Esophagus (tissue), 2 donors: ENCODE data around the gene RPH3AL. TPM values are rescaled to one million over a fixed set of nuclear protein-coding genes. Genes with fewer than 3 reads are reported as not detected.

Experiments used
- H3K27ac ChIP-seq, 2 donors: one replicate each; pipeline ENCODE4 v1.5.1; 2013; ENCODE audit warnings: low read depth in 2 of 2, mild to moderate bottlenecking in 2 of 2, inconsistent platforms in 1 of 2, low read length in 1 of 2, moderate library complexity in 1 of 2
- H3K27me3 ChIP-seq, 2 donors: one replicate each; pipeline ENCODE4 v1.6.1; 2013; ENCODE audit warnings: low read length in 2 of 2, control low read depth in 1 of 2, mild to moderate bottlenecking in 1 of 2; ENCODE audit not compliant: insufficient read depth in 2 of 2, control insufficient read depth in 1 of 2
- H3K36me3 ChIP-seq, 2 donors: one replicate each; pipeline ENCODE4 v1.6.1; 2013; ENCODE audit warnings: low read length in 1 of 2; ENCODE audit not compliant: control insufficient read depth in 2 of 2, insufficient read depth in 2 of 2
- H3K4me1 ChIP-seq, 2 donors: one replicate each; pipeline ENCODE4 v1.6.1; 2013; ENCODE audit warnings: low read length in 1 of 2; ENCODE audit not compliant: control insufficient read depth in 2 of 2, insufficient read depth in 2 of 2
- H3K4me3 ChIP-seq, 2 donors: one replicate each; pipeline ENCODE4 v1.5.1; 2013; ENCODE audit warnings: low read length in 2 of 2, mild to moderate bottlenecking in 2 of 2, low read depth in 1 of 2, moderate library complexity in 1 of 2
- H3K9me3 ChIP-seq, 2 donors: one replicate each; pipeline ENCODE4 v1.6.1; 2013; ENCODE audit warnings: mild to moderate bottlenecking in 2 of 2, low read depth in 1 of 2, low read length in 1 of 2, moderate library complexity in 1 of 2; ENCODE audit not compliant: control insufficient read depth in 2 of 2, insufficient read depth in 1 of 2
- WGBS, 2 donors: extraction: QIAGEN DNeasy Blood & Tissue Kit; methylation state at CpG; one replicate each; pipeline ENCODE4 v1.1.7; 2013; 5-methylcytosine and 5-hydroxymethylcytosine counted together
- polyA plus RNA-seq, 2 donors: library from polyadenylated mRNA; stranded (reverse); fragments of 200-250 nt; gene quantifications; one replicate each; pipeline ENCODE4 v1.2.3, GENCODE V29; 2013
- donor health status: healthy with polysubstance abuse.
- donor health status: Bipolar disorder and iron deficiency.

The RPH3AL gene
- polyA plus RNA-seq, 2 donors = 3.2 to 6.1 TPM

- Histone ChIP-seq H3K4me1 (peaks cover 0 to 16% of the 10 kb centered on the region in 2 donors), H3K4me3 (no peak overlapping the region), H3K27me3 (no peaks in the 10 kb centered on the region), H3K9me3 (no peaks in the 10 kb centered on the region), H3K36me3 (peaks cover 0 to 8% of the 10 kb centered on the region in 2 donors), H3K27ac (no peak overlapping the region)
- WGBS, 2 donors = 97% methylated on average over 15 to 16 of the region's 16 CpGs
These were observed 46.5 kb downstream of the RPH3AL start for GRCh38 chr17:306116-306515.

GRCh38 chr17:305090-305976 is 47.3 kb downstream of the RPH3AL start:
- peaks cover 2 to 16% of the 10 kb centered on the region in 2 donors for H3K4me1 ChIP-seq
- no peaks in the 10 kb centered on the region for H3K27me3 ChIP-seq
- H3K4me3 ChIP-seq = no peak overlapping the region
- H3K9me3 ChIP-seq = no peaks in the 10 kb centered on the region
- no peak overlapping the region for H3K27ac ChIP-seq
- 73 to 83% methylated on average over 28 of the region's 28 CpGs for WGBS, 2 donors
- peaks cover 0 to 11% of the 10 kb centered on the region in 2 donors for H3K36me3 ChIP-seq

- peaks cover 0 to 9% of the 10 kb centered on the region in 2 donors for H3K36me3 ChIP-seq
- H3K4me3 ChIP-seq = no peak overlapping the region
- no peaks in the 10 kb centered on the region for H3K27me3 ChIP-seq
- peaks cover 2 to 16% of the 10 kb centered on the region in 2 donors for H3K4me1 ChIP-seq
- H3K9me3 ChIP-seq = no peaks in the 10 kb centered on the region
- 44 to 64% methylated on average over 10 of the region's 10 CpGs for WGBS, 2 donors
- H3K27ac ChIP-seq = no peak overlapping the region
These were observed 48.1 kb downstream of the RPH3AL start for GRCh38 chr17:304461-304860.

GRCh38 chr17:303168-303567 is 49.4 kb downstream of the RPH3AL start:
- peaks cover 0 to 9% of the 10 kb centered on the region in 2 donors for H3K36me3 ChIP-seq
- H3K27me3 ChIP-seq = no peaks in the 10 kb centered on the region
- WGBS, 2 donors = 89 to 91% methylated on average over 9 of the region's 9 CpGs
- no peak overlapping the region for H3K4me3 ChIP-seq
- H3K4me1 ChIP-seq = peaks cover 4 to 14% of the 10 kb centered on the region in 2 donors
- H3K27ac ChIP-seq = no peak overlapping the region
- no peaks in the 10 kb centered on the region for H3K9me3 ChIP-seq

GRCh38 chr17:302300-302698 is 50.3 kb downstream of the RPH3AL start:
- Histone ChIP-seq H3K9me3 (no peaks in the 10 kb centered on the region), H3K36me3 (peaks cover 0 to 11% of the 10 kb centered on the region in 2 donors), H3K27me3 (no peaks in the 10 kb centered on the region), H3K27ac (peak overlapping the region; percentile 53 to 73), H3K4me1 (peaks cover 4 to 10% of the 10 kb centered on the region in 2 donors), H3K4me3 (no peak overlapping the region)
- 62 to 63% methylated on average over 24 of the region's 24 CpGs for WGBS, 2 donors

GRCh38 chr17:301681-302299 is 50.8 kb downstream of the RPH3AL start:
- WGBS, 2 donors = 75 to 78% methylated on average over 27 of the region's 27 CpGs
- peaks cover 4 to 10% of the 10 kb centered on the region in 2 donors for H3K4me1 ChIP-seq

GRCh38 chr17:300881-301280 is 51.7 kb downstream of the RPH3AL start:
- Histone ChIP-seq H3K9me3 (no peaks in the 10 kb centered on the region), H3K4me1 (peaks cover 4 to 10% of the 10 kb centered on the region in 2 donors), H3K4me3 (no peak overlapping the region), H3K27ac (no peak overlapping the region), H3K27me3 (no peaks in the 10 kb centered on the region), H3K36me3 (peaks cover 0 to 11% of the 10 kb centered on the region in 2 donors)
- 92 to 97% methylated on average over 11 of the region's 11 CpGs for WGBS, 2 donors

More at GRCh38 chr17:301681-302299, 50.8 kb downstream of the RPH3AL start:
- H3K4me3 ChIP-seq = no peak overlapping the region
- no peaks in the 10 kb centered on the region for H3K27me3 ChIP-seq
- H3K36me3 ChIP-seq = peaks cover 0 to 11% of the 10 kb centered on the region in 2 donors
- peak overlapping the region; percentile 69 to 73 for H3K27ac ChIP-seq
- no peaks in the 10 kb centered on the region for H3K9me3 ChIP-seq

- H3K36me3 ChIP-seq = peaks cover 0 to 11% of the 10 kb centered on the region in 2 donors
- H3K27ac ChIP-seq = no peak overlapping the region
- H3K9me3 ChIP-seq = no peaks in the 10 kb centered on the region
- H3K4me1 ChIP-seq = peaks cover 4 to 10% of the 10 kb centered on the region in 2 donors
- 60 to 81% methylated on average over 23 of the region's 23 CpGs for WGBS, 2 donors
- H3K4me3 ChIP-seq = no peak overlapping the region
- H3K27me3 ChIP-seq = no peaks in the 10 kb centered on the region
These were observed 53.1 kb downstream of the RPH3AL start for GRCh38 chr17:299546-299945.

GRCh38 chr17:298791-299450 is 53.7 kb downstream of the RPH3AL start:
- H3K27ac ChIP-seq = no peak overlapping the region
- H3K4me3 ChIP-seq = no peak overlapping the region
- WGBS, 2 donors = 75 to 80% methylated on average over 16 to 17 of the region's 17 CpGs
- peaks cover 4 to 10% of the 10 kb centered on the region in 2 donors for H3K4me1 ChIP-seq
- H3K36me3 ChIP-seq = peaks cover 0 to 11% of the 10 kb centered on the region in 2 donors
- no peaks in the 10 kb centered on the region for H3K27me3 ChIP-seq
- H3K9me3 ChIP-seq = no peaks in the 10 kb centered on the region
